HG03457 (cell line): Measurements from ENCODE around the gene IQSEC3.
"Not testable (repeated sequence)": the region's sequence is repeated elsewhere in the genome, so short reads cannot be mapped to it uniquely, and the experiment has no call there.

Experiments
- ATAC-seq: cut with Tn5 transposase; IDR thresholded peaks from one replicate; pipeline ENCODE4 v1.9.1; 2021; ENCODE audit warnings: moderate number of reproducible peaks; ENCODE audit not compliant: unreplicated experiment

Gene IQSEC3

DNA sequence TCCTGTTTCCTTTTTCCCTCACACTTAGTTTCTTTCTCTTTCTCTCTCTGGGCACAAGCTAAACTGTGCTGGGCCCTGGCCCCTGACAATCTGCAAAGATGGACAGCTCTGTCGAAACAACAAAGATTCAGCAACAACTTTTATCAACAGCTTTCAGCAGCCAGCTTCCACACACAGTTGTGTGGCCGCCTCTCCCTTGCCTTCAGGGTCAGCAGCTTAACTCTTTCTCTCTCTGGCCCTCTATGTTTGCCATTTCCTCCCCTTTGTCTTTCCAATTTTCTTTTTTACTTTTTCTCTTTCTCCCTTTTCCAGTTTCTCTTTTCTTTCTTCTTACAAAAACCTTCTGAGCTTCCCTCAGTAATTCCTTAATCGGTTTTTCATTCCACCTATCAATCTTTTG is 43.3 kb downstream of the IQSEC3 start:
- ATAC-seq: no peak

DNA sequence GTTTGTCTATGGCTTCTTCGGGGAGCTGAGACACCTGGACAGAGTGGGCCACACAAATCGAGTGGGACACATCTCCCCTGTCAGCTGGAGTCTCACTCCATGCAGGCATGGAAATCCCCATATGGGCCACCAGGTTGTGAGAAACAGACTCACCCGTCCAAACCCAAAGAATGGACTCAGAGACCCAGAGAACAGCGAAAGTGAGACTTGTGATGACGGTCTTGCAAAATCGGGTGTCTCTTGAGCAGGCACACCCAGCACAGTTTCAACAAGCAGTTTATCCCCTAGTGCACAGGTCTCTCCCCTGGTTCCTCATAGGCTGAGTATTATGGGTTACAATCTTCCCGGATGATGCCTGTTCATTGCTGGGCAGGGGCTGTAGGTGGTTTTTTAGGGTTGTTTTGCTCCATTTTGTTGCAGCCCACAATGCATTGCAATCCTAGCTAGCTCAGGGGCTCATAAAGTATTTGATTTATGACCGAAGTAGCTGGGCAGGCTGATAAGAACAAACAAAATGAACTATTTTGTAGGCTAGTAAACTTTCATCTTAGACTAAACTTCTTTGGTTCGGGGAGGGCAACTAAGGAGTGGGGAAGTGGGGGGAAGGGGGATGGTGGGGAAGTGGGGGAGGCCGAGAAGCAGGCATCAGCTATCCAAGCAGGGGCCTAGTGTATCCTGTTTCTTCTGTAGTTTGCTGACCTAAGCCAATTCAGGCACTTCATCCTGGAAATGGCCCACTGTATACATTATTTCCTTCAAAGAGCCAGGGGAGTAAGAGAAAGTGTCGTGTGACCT is 45.3 kb downstream of the IQSEC3 start:
- no peak for ATAC-seq

DNA sequence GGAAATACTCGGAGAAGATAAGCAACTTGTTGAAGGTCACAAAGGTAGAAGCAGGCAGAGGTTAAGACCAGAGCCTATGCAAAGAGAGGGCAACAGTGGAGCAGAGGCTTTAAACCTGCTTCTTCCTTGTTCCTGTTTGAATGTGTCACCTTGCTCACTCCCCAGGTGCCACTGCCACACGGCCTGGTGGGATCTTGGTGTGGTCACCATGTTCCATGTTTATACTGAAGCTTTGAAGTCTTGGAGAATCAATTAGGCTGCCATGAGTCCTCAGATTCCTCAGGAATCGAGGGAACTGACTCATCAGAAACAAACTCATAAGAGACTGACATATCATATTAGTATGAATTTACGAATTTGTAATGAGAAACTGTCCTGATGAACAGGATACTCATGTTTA is 46.8 kb downstream of the IQSEC3 start:
- no peak for ATAC-seq

DNA sequence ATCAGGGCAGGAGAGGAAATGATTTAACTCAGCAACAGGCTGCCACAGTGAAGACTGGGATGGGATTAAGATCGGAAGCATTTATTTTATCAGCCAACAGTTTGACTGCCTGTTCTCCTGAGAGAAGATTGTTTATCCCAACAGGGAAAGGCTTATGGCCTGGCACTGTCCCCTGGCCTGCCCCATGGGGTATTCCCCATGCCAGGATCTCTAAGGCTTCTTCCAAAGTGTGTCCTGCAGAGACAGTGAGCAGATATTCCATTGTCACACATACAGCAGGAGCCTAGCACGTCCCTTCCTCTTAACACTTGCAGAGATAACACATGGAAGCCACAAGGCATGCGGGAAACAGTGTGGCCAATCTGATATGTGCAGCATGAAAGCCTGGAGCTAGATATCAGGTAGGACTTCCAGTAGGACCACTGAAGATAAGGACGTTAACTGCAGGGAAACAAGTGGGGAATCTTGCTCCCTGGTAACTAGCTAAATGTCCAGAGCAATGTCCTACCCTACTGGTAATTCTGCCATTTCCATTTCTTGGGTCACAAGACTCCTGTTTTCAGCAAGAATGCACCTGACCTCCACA is 48.2 kb downstream of the IQSEC3 start:
- no peak for ATAC-seq

DNA sequence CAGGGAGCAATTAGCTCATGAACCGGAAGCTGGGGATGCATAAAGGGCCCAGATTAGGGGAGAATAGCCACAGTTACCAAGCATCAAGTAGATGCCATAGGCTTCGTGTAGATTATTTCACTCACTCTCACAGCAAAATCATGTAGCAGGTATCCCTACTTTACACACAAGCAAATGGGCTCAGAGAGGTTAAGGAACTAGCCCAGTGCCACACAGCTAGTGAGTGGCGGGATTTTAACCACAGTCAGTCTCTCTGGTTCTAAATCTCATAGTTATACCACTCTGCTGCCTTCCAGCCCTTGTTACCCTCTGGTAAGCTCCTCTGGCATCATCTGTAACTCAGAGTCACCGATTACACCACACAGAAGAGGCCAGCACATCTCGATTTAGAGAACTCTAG is 49.0 kb downstream of the IQSEC3 start:
- no peak for ATAC-seq

DNA sequence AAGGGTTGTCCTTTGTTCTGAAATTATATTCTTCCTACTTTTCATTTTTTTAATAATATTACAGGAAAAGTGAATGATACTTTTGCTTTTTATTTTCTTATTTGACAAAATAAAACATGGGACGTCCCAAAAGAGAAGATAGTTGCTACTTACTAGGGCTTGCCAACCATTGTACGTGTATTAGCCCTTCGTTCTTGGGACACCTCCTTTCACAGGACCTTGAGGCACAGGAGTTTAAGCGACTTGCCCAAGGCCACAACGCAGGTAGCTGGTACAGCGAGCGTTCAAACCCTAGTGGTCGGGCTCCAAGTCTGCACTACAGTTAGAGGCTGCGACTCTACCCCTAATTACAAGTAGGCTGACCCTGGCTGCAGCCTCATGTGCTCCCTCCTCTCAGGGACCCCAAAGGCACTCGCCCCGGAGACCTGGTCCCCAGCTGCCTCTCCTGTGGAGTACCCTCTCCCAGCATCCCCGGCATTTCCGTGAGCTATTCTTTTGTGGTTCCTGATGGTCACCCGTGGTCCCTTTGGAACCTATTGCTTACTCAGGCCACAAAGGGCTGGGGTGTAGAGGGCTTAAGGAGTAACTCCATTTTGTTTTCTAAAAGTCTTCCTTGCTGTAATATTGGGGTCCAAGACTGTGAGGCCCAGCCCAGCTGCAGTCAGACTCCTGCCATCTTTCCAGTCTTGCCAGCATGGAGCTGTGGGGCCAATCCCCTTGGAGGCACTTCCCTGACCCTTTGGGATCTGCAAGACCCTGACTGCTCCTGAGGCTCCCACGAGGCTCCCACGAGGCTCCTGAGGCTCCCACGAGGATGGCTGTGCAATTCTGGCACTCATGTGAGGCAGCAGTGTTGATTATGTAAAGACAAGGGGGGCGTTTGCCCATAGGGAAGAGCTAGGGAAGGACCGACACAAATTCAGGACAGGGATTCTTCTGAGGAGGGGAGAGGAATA is 49.7 kb downstream of the IQSEC3 start:
- ATAC-seq: no peak

DNA sequence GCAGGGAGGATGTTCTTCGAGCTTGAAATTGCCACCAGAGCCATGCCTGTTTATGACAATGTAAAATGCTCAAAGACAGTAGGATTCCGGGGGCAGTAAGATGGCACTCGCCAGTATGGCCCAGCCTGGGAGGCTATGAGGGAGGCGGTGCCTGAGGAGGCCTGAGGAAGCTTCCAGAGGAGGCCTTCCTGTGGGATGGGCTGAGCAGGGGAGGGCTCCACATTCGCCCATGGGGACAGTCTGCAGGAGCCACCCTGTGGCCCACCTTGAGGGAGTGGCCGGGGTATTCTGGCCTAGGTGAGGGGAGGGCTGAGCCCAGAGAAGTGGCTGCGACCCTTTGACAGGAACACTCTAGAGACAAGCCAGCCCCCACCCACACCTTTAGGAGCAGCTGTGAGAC is 50.7 kb downstream of the IQSEC3 start:
- no peak for ATAC-seq

DNA sequence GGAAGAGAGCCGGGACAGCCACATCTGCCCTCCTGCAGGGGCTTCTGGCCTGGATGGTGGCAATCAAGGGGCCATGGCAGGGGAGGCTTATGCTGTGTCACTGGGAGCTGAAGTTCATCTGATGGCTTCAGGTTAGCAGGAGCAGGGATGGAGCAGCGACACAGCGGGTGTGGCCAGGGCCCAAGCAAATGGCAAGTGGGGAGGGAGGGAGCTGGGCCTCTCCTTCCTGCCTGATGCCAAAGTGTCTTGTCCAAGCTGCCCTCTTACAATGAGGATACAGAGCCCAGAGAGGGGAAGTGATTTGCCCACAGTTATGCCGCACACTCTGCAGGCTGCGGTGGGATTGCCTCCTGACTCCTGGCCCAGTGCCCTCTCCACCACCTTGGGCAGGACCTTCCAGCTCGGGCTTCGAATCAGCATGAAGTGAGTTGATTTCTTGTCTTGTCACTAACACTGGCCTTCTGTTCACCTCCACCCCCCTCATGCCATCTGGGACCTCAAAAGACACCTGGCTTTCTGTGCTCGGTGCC is 51.3 kb downstream of the IQSEC3 start:
- no peak for ATAC-seq

DNA sequence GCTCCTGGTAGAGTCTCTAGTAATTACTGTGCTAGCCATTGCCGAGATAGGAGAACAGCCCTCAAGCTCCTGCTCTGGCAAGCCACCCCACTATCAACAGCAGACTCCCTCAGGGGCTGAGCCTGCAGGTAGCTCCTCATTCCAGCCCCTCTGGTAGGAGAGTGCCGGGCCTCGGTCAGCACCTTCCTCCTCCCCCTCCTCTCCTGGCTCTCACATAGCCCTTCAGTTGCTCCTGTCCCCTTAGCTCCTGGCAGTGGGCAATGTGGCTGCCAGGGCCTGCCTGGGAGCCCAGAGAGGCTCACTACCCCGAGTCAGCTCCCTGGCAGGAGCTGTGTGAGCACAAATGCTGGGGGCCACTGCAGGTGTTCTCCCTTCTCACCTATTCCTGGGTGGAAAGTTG is 52.0 kb downstream of the IQSEC3 start:
- ATAC-seq: no peak

DNA sequence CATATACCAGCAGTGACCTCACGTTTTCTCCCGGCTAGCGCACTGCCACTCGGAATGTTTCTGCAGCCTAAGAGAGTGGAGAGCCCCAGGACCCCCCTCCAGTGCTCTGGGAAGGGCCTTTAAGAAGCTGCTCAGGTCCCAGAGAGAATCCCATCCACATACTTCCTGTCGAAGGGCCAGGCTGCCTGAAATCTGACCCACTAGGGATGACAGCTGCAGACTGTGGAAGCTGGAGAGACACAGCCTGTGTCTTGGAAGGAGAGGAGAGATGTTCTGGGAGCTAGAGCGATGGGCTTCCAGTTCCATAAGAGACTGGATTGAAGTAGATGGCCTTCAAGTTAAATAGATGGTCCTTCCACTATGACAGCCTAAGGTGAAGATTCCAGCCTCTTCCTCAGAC is 54.4 kb downstream of the IQSEC3 start:
- no peak for ATAC-seq

DNA sequence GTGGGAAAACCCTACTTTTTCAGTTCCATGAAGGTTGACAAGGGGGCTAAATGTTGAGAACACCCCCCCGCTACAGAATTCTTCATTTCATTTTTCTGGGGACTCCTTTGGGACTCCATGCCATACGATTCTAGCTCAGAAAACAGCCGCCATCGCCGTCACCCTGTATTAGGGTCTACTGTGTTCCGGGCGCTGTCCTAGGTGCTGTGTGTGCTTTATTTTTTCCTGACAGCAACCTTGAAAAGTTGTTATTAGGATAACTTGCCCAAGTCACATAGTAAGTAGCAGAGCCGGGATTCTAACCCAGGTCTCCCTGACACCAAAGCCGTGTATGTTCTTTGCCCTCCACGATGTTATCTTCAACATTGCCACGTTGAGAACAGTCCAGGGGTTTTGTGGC is 55.1 kb downstream of the IQSEC3 start:
- ATAC-seq: no peak

DNA sequence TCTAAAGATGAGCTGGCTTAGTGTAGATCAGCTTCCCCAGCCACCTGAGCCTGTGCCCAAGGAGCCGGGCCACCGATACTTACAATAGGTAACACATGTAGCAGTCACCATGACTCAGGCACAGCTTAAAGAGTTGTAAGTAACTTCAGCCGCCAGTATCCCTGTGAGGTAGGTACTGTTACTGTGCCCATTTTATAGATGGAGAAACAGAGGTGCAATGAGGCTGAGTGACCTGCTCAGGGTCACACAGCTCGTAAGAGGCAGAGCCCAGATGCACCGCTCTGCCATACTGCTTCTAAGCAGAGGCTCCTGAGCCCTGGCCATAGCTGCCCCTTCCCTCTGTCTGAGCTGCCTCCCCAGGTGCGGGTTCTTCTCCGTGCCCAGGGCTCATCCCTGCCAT is 58.5 kb downstream of the IQSEC3 start:
- no peak for ATAC-seq

DNA sequence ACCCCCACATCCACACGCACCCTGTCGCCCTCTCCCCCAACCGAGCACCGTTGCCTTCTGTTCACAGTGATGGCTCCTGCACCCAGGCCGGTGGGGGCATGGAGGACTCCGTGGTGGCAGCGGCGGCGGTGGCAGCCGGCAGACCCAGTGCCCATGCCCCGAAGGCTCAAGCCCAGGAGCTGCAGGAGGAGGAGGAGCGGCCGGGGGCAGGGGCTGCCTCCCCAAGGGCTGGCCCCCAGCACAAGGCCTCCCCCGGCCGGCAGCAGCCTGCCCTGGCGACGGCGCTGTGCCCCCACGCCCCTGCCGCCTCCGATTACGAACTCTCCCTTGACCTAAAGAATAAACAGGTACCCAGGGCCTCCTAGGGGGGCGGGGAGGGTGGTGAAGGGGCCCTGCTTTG is 59.0 kb downstream of the IQSEC3 start:
- no peak for ATAC-seq

DNA sequence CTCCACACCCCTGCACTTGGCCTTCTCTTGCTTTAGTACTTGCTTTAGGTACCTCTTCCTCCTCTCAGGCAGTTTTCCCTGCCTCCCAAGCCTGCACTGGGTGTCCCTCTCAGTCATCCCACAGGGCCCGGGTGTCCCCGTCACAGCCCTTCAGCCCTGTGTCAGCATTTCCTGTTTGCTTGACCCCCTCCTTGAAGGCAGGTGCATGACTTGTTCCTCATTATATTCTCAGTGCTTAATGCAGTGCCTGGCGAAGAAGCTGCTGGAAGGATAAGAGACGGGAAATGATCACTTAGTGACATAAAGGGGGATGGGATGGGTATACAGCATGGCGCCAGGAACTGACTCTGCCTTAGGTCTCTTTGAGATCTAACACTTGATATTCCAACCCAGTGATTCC is 61.5 kb downstream of the IQSEC3 start:
- no peak for ATAC-seq

DNA sequence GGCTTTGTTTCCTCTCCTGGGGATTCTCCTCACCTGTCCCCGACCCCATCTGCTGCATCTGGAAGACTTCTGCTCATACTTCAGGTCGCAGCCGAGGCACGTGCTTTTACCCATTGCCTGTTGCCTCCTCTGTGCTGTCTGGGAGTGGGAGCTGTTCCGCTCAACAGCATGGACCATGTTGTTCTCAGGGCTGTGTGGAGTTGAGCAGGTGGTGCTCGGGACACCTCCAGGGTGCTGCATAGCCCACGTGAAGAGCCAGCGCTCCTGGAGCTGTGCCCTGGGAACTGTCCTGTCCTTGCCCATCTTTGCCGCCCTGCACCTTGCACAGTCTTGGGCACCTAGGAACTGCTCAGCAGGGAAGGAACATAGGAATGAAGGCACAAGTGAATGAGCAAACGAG is 62.4 kb downstream of the IQSEC3 start:
- ATAC-seq: no peak

DNA sequence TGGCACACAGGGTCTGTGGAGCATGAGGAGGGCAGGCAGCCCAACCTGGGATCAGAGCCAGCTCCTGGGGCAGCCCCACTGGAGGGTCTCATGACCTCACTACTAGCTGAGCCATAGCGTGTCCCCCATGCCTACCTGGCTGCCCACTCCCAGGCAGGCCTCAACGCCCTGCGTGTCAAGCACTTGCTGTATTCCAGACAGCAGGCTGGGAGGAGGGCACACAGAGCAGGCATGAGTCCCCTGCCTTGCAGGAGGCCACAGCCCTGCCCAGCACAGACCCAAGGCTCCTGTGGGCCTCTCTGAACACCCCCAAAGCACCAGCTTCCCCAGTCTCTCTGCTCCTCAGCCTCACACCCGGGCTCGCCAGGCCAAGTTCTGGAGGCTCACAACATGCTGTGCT is 64.0 kb downstream of the IQSEC3 start:
- no peak for ATAC-seq

DNA sequence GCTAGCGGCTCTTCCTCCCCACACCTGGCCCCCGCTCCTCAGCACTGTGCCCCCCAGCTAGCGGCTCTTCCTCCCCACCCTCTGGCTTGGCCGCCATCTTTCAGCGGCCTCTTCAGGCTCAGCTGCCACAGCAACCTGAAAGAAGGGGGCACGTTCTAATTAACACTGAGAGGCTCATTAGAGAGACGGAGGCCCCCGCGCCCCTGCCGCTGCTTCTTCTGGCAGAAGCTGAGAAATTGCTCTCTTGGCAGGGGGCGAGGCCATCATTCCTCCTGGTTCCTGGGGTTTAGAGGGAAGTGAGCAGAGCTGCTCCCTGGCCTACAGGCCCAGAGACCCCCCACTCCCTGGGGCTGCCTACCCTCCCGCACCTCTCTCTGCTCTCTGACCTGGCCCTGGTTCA is 64.4 kb downstream of the IQSEC3 start:
- ATAC-seq: no peak

DNA sequence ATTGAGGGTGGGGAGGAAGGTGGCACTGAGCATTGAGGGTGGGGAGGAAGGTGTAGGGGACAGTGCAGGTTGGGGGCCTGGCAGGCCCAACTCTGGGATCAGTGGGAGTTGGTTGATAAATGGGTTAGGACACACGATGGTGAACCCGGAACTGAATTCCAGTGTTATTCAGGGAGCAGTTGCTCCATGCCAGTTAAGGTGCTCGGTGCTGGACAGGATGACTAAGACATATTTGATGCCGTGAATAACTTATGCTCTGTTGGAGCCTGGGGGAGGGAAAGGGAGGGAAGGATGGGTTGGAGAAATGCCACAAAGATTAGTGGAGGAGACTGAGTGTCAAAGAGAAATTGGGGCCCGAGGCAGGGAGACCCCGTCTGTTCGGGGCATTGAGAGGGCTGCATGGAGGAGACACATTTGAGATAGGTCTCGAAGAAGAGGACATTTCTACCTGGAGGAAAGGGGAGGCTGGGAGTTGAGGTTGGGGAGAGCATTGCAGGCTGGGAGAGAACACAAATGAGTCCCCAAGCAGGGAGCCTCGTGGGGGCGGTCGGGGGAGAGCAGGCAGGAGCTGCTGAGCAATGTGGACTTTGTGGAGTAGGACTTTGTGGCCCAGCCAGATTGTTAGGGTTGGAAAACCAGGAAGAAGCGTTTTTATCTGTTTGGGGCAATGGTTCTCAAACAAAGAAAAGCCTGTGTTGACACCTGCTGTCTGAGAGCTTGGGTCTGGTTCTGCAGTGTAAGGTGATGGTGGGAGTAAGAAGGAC is 65.3 kb downstream of the IQSEC3 start:
- no peak for ATAC-seq

DNA sequence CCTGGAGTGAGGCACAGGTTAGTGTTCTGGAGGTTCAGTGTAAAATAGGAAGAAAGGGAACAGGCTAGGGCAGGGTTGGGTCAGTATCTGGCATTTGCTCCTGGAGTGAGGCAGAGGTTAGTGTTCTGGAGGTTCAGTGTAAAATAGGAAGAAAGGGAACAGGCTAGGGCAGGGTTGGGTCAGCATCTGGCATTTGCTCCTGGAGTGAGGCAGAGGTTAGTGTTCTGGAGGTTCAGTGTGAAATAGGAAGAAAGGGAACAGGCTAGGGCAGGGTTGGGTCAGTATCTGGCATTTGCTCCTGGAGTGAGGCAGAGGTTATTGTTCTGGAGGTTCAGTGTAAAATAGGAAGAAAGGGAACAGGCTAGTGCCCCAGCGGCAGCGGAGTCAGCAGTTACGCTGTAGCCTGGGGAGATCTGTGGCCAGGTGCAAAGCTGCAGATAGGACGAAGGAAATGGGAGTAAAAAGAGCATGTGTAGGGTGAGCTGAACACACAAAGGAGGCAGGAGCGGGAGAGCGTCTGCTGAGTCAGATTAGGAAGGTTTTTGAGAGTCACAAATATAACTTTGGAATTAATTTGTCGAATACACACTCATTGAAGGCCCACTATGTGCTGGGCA is 67.2 kb downstream of the IQSEC3 start:
- ATAC-seq: not testable (repeated sequence)

DNA sequence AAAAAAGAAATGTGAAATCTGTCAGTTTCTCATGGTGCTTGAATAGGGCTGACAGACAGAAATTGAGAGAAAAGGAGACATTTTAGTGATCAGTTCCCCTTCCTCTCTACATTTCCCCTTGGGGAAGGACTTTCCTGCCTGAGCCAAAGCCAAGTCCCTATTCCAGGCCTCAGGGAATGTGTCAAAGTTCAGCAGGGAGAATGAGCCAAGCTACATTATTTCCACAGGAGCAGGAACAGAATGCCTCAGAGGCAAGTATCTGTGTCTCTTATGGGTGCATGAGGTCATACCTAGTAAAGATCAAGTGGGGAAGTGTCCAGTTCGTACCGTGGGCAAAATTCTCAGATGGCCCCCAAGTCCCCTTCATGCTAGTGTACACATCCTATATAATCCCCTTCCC is 68.6 kb downstream of the IQSEC3 start:
- ATAC-seq: no peak
